Effector memory CD4-positive, alpha-beta T cell (primary cell): ENCODE data around the gene LTB.
A peak's percentile ranks its signal among the peaks of the same experiment; 100 is the strongest.

Experiments used
- DNase-seq, 3 donors: peaks; one replicate each; pipeline ENCODE4 v3.0.0-alpha.2; 2020
- H3K27ac ChIP-seq: 2 replicates; pipeline ENCODE4 v1.7.0; 2013; ENCODE audit warnings: mild to moderate bottlenecking, low read length, moderate library complexity; ENCODE audit not compliant: insufficient read depth, poor library complexity, severe bottlenecking
- H3K27me3 ChIP-seq: replicated peaks from 2 replicates; pipeline ENCODE4 v1.7.0; 2013; ENCODE audit warnings: mild to moderate bottlenecking, low read length; ENCODE audit not compliant: insufficient read depth, control insufficient read depth, poor library complexity, severe bottlenecking
- H3K36me3 ChIP-seq: 2 replicates; pipeline ENCODE4 v1.7.0; 2013; ENCODE audit warnings: mild to moderate bottlenecking, low read length, moderate library complexity; ENCODE audit not compliant: control insufficient read depth, insufficient read depth
- H3K4me1 ChIP-seq: 2 replicates; pipeline ENCODE4 v1.7.0; 2013; ENCODE audit warnings: low read length, mild to moderate bottlenecking; ENCODE audit not compliant: control insufficient read depth, insufficient read depth, poor library complexity, severe bottlenecking
- H3K4me3 ChIP-seq: 2 replicates; pipeline ENCODE4 v1.7.0; 2013; ENCODE audit warnings: low read length, low read depth, mild to moderate bottlenecking; ENCODE audit not compliant: insufficient read depth, poor library complexity, severe bottlenecking
- H3K9me3 ChIP-seq: 2 replicates; pipeline ENCODE4 v1.7.0; 2013; ENCODE audit warnings: mild to moderate bottlenecking, low read length, moderate library complexity; ENCODE audit not compliant: control insufficient read depth

The LTB gene

DNA sequence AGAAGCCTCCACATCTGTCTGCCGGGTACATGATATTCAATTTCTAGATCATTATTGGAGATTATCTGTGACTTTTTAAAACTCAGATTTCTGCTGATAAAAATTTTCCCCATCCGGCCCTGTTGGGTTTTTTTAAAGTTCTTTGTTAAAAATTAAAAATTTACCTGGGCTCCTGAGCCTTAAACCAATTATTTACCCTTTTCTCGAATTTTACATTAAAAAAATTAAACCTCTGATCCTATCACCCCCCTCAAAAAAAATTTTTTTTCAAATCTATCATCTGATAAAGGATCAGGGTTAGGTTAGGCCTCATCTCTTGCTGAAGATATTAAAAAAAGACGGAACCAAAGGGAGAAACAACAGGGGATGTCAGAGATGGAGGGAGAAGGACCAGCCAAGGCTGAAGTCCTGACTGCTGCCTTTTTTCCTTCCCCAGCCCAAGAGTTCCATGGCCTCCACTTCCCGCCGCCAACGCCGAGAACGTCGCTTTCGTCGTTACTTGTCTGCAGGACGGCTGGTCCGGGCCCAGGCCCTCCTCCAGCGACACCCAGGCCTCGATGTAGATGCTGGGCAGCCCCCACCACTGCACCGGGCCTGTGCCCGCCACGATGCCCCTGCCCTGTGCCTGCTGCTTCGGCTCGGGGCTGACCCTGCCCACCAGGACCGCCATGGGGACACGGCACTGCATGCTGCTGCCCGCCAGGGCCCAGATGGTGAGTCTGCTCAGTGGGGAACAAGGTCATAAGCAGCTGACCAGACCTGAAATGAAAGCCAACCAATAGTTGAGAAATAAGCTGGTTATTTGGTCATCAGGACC, 34.3 kb downstream of the LTB start:
- H3K4me1 ChIP-seq: peaks cover 16% of the 10 kb centered on the region
- no peak for DNase-seq
- no peaks in the 10 kb centered on the region for H3K27me3 ChIP-seq
- H3K36me3 ChIP-seq: no peaks in the 10 kb centered on the region
- no peak overlapping the region for H3K4me3 ChIP-seq
- H3K9me3 ChIP-seq: no peaks in the 10 kb centered on the region
- peak overlapping the region; percentile 76 for H3K27ac ChIP-seq

DNA sequence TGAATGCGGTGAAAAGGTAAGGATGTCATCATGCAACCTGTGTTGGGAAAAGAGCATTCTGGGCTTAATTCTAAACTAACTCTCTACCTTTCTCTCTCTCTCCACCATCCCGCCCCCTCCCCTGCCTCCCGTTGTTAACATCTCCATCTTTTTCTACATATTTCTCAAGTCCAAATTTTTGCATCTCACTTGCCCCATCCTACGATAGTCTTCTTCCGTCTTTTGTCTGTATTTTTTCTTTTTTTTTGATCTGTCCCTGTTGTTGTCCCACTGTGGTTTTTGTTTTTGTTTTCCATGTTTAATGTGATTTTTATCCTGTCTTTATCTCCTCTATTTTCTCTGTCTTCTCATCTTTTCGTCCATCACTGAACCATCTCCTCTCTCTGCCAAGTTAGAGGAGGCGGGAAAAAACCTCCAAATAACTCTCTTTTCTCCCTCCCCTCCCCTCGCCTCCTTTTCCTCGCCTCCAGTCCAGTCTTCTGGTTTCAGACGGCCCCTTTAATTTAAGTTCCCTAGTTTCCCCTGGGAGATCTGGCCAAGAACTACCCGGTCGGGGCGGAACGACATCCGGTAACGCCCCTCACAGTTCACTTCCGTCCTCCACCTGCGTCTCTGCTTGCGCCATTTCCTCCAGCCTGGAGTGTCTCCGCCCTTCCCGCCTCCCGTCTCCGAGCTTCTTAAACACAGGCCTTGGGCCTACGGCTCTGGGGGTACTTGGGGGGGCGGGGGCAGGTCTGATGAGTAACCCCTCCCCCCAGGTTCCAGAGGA, 35.1 kb downstream of the LTB start, which contains the start of gene NFKBIL1:
Gene NFKBIL1 (plus strand): TSS at position 651 of the 769 bp plus-strand sequence. CDS start 87 bp downstream, at position 738.
- peak; percentile 75 to 84 (median 83) for DNase-seq
- peak within 1 kb of the TSS; percentile 15 for H3K4me3 ChIP-seq
- no peaks in the 10 kb centered on the region for H3K27me3 ChIP-seq
- peak within 1 kb of the TSS; percentile 76 for H3K27ac ChIP-seq
- no peaks in the 10 kb centered on the region for H3K9me3 ChIP-seq
- no peaks in the 10 kb centered on the region for H3K36me3 ChIP-seq
- peaks cover 20% of the 10 kb centered on the region for H3K4me1 ChIP-seq

DNA sequence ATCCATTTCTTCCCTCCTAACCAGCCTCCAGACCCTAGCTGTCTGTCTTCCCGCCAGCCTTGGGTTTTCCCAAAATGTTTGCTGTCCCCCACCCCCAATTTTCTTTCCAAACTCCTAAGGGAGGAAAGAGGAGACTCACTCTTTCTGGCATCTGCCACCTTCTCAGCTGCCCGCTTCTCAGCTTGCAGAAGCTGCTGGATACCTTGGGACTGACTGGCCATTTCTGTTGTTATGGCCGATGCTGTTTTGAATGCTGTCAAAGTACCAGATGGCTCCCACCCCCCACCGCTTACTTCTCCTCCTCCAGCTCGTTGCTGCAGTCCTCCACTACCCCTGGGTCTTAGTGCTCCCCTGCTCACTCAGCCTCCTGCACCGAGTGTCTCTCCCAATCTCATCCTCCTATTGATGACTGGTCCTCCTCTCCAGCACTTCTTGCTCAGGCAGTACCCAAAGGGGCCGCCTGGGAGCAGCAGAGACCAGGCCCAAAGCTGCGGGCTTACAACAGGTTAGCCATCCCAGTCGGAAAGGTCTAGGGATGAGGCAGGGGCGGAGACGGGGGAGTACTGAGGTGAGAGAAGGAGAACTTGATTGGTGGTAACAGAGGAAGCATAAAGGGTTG, 35.8 kb downstream of the LTB start, which contains the start of gene ATP6V1G2:
Gene ATP6V1G2 (minus strand): TSS at position 270 of the 619 bp plus-strand sequence. CDS start 49 bp downstream, at position 221.
- no peaks in the 10 kb centered on the region for H3K36me3 ChIP-seq
- H3K9me3 ChIP-seq: no peaks in the 10 kb centered on the region
- peak; percentile 65 to 83 (median 78) for DNase-seq
- H3K27ac ChIP-seq: peak within 1 kb of the TSS; percentile 76
- H3K4me1 ChIP-seq: peaks cover 20% of the 10 kb centered on the region
- H3K4me3 ChIP-seq: peak within 1 kb of the TSS; percentile 15
- no peaks in the 10 kb centered on the region for H3K27me3 ChIP-seq

DNA sequence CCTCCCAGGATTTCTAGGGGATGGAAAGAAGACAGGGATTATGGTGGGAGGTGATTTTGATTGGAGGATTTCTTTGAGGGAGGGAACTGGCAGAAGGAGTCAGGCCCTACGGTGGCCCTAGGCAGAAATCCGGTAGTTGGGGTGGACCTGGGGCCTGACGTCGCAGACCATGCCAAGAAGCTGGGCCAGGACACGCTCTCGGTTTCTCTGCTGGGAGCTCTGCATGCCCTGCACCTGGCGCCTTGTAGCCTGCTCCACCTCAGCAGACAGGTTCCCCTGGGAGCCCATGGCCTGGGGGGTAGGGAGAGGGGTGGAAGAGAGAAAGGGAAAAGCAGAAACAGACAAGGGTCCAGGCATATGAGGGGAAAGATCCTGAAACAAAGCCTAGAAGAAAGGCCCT, 36.9 kb downstream of the LTB start:
- Histone ChIP-seq H3K27ac (no peak overlapping the region), H3K4me3 (no peak overlapping the region), H3K9me3 (no peaks in the 10 kb centered on the region), H3K36me3 (no peaks in the 10 kb centered on the region), H3K4me1 (peaks cover 25% of the 10 kb centered on the region), H3K27me3 (no peaks in the 10 kb centered on the region)
- DNase-seq: no peak

DNA sequence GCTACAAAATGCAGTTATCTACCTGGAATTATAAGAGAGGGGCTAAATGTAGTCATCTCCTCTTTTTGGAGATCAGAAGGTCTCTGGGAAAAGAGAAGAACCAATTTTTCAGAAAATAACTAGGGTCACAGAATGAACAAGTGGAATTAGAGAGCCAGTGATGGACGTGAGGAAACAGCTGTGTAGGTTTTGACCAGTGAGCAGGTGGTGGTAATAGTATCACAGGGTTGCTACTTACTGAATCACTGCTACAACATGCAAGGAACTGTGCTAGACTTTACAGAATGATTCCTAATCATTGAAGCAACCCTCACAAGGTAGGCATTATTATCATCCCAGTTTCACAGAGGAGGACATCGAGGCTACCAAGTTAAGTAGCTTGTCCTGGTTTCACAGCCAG, 37.5 kb downstream of the LTB start:
- H3K4me1 ChIP-seq: peaks cover 31% of the 10 kb centered on the region
- DNase-seq: no peak
- H3K4me3 ChIP-seq: no peak overlapping the region
- H3K27ac ChIP-seq: no peak overlapping the region
- H3K27me3 ChIP-seq: no peaks in the 10 kb centered on the region
- peaks cover 4% of the 10 kb centered on the region for H3K36me3 ChIP-seq
- no peaks in the 10 kb centered on the region for H3K9me3 ChIP-seq

DNA sequence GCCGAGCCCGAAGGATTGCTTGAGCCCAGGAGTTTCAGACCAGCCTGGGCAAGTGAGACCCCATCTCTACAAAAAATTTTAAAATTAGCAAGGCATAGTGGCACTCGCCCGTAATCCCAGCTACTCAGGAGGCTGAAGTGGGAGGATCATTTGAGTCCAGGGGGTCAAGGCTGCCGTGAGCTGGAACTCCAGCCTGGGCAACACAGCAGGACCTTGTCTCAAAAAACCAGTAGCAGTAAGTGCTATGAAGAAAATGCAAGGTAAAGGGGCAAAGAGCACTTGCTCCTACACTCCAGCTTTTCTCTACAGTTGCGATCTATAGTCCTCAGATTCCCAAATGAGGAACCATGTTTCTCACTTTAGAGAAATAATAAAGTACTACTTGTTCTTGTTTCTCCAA, 38.6 kb downstream of the LTB start:
- Histone ChIP-seq H3K4me3 (no peak overlapping the region), H3K27ac (no peak overlapping the region), H3K27me3 (no peaks in the 10 kb centered on the region), H3K9me3 (no peaks in the 10 kb centered on the region), H3K4me1 (peaks cover 39% of the 10 kb centered on the region), H3K36me3 (peaks cover 15% of the 10 kb centered on the region)
- DNase-seq: no peak

DNA sequence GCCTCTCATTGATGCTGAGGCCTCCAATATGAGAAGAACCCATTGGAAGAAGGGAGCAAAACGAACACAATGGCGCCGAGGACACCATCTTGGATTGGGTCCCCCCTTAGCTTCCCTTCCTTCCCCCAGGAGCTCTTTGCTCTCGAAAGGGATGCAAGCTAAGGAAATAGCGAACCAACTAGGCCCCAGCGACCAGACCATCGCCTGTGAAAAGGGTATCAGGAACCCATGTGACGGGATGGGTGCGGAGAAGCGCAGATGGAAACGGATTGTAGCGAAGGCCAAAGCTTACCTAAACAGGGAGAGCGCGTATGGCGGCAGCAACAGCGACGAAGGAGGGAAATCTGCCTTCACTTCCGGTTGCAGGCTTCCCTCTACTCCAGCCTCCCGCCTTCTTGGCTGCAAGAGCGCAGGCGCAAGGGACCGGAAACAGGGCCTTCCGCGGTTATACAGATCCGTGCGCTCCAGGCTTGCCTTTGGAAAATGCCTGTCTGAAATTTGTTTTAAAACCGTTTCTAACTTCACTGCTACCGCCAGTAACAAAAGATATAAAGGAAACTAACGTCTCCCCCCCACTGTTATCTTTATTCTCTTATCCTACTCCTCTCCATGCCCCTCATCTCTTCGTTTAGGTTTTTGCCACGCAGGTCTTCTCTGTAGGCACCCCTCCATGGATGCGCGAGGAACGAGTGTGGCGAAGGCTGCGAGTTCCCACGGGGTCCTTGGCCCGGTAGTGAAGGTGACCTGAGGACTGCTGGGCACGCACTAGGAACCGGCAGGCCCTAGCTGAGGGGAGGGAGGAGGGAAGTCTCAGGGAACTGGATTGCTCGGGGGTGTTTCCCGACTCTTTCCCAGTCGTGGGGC, 40.3 kb downstream of the LTB start, which contains the start of gene DDX39B:
Gene DDX39B (minus strand): TSS at position 346 of the 864 bp plus-strand sequence. CDS start 1,471 bp downstream, outside the sequence.
- no peaks in the 10 kb centered on the region for H3K9me3 ChIP-seq

DNA sequence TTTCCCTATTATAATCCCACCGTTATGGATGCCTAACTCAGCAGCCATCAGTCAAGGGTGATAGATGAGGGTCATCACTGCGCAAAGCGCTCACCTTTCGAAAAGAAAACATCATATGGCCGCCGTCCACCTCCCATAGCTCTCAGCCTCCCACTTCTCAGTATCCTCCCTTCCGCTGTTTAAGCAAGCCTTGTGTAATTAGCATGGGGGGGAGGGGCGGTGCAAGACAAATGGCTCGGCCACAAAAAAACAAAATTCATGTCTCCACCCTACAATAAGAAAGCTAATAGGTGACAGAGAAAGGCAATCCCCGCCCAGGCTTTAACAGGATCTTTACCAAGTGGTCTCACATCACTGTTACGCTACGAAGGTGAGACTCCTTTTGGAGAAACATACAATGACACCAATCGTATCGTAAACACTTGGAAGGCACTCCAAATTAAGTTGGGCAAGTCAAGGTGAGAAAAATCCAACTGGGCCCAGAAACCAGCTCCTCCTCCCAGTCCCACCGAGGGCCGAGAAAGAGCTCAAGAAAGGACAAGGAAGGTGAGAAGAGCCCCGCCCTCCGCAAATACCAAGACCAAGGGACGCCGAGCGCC, 41.1 kb downstream of the LTB start:
- Histone ChIP-seq H3K9me3 (no peaks in the 10 kb centered on the region), H3K4me3 (peak overlapping the region; percentile 61), H3K27me3 (no peaks in the 10 kb centered on the region), H3K27ac (peak overlapping the region; percentile 93), H3K4me1 (peaks cover 23% of the 10 kb centered on the region), H3K36me3 (peaks cover 37% of the 10 kb centered on the region)
- DNase-seq: peak; percentile 51 to 65 (median 59)

More for the DNA sequence above, 40.3 kb downstream of the LTB start, which contains the start of gene DDX39B:
- Histone ChIP-seq H3K27ac (peak within 1 kb of the TSS; percentile 93), H3K36me3 (peaks cover 30% of the 10 kb centered on the region), H3K4me3 (peak within 1 kb of the TSS; percentile 61), H3K4me1 (peaks cover 28% of the 10 kb centered on the region), H3K27me3 (no peaks in the 10 kb centered on the region)
- peak; percentile 87 to 92 (median 89) for DNase-seq

DNA sequence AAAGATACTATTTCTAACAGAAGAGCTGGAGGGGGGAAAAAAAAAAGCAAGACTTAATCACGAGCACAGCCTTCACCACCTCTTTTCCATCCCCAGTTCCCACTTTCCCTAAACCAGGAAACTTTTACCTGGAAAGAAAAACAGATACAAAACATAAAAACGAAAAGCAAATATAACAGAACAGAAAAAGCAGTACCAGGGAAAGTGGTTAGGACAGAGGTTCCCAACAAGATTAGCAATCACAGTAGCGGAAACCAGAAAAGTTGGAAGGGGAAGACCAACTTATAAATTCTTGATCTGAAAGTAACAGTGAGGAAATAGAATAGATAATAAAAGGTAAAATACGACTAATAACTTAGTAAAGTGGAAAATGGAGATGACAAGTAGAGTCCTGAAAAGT, 41.6 kb downstream of the LTB start:
- no peaks in the 10 kb centered on the region for H3K9me3 ChIP-seq
- H3K27ac ChIP-seq: peak overlapping the region; percentile 93
- H3K4me1 ChIP-seq: peaks cover 23% of the 10 kb centered on the region
- no peak for DNase-seq
- H3K27me3 ChIP-seq: no peaks in the 10 kb centered on the region
- H3K36me3 ChIP-seq: peaks cover 43% of the 10 kb centered on the region
- peak overlapping the region; percentile 61 for H3K4me3 ChIP-seq
